ENCODE results near the gene PLOD3.
"Not testable (repeated sequence)": the region's sequence is repeated elsewhere in the genome, so short reads cannot be mapped to it uniquely, and the experiment has no call there.

PLOD3 gene

DNA sequence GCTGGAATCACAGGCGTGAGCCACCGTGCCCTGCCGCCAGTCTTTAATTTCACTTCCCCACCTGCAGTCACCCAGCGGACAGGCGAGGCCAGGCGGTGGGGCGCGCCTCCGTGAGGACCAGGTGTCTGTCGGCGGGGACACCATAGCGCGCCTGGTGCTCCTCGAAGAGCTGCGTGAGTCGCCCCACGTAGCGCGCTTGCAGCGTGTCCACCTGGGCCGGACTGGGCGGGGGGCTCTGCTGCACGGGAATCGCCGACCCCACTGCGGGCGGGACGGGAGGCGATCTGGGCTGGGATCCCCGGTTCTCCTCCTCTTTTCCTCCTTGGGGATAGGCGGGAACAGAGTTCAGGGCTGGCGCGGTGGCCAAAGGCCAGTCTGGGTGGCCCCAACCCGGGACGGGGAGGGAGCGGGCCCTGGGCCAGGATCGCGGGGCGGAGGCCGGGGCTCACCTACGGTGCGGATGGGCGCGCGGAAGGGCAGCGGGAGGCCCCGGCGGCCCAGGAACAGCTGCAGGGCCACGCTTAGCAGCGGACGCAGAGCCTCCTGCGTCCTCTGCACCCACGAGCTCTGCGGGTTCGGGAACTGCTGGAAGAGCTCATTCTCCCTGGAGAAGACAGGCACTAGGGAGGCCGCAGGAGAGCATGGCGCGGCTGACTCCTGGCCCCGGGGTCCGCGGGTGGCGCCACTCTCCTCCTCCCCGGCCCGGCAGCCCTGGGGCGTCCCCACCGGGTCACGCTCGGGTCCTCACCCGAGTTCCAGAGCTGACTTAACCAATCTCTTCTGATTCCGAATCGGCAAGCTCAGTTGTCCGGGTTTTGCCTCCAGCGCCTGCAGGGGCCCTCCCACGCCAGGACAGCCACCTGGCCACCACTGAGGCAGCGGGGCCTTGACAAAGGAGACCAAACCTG is 15.4 kb downstream of the PLOD3 start (continued):
- TF ChIP-seq, protein P1, sequence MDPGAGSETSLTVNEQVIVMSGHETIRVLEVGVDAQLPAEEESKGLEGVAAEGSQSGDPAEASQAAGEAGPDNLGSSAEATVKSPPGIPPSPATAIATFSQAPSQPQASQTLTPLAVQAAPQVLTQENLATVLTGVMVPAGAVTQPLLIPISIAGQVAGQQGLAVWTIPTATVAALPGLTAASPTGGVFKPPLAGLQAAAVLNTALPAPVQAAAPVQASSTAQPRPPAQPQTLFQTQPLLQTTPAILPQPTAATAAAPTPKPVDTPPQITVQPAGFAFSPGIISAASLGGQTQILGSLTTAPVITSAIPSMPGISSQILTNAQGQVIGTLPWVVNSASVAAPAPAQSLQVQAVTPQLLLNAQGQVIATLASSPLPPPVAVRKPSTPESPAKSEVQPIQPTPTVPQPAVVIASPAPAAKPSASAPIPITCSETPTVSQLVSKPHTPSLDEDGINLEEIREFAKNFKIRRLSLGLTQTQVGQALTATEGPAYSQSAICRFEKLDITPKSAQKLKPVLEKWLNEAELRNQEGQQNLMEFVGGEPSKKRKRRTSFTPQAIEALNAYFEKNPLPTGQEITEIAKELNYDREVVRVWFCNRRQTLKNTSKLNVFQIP (CRISPR knock-in tag; IDR thresholded peaks at IDR 0.05; ENCODE audit: borderline replicate concordance, low read depth), result no peak
- no peak for TF ChIP-seq ISL1 (CRISPR knock-in tag; IDR thresholded peaks at IDR 0.05)
- no peak for TF ChIP-seq TCF4 (CRISPR knock-in tag; IDR thresholded peaks at IDR 0.05; ENCODE audit: borderline replicate concordance)
- TF ChIP-seq ZNF70 (CRISPR knock-in tag; IDR thresholded peaks at IDR 0.05), result no peak
- TF ChIP-seq CSDC2 (CRISPR knock-in tag; IDR thresholded peaks at IDR 0.05), result no peak
- TF ChIP-seq OSR1 (CRISPR knock-in tag; IDR thresholded peaks at IDR 0.05), result no peak

DNA sequence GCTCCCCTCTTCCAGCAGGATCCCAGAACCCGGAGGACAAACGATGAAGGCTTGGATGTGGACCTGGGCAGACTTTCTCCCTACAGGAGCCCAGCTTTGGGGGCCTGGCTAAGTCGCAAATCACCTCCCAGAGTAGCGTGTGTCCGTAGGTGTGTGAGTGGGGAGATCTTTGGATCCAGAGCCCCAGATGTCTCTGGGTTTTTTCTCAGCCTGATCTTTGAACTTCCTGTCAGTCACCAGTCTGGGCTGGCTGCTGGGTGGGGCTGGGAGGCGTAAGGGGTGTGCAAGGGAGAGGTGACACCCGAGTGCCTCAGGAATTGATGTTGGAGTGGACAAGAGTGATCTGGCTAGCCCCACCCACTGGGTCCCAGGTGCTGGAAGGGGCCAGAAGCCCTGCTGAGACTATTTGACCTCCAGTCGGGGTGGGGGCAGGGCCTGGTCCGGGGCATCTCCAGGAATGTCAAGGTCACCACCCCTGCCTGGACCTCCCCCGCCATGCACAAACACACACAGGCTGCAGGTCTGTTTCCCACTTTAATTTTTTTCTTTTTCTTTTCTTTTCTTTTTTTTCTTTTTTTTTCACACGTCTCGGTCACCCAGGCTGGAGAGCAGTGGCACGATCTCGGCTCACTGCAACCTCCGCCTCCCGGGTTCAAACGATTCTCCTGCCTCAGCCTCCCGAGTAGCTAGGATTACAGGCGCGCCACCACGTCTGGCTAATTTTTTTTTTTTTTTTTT is 16.4 kb downstream of the PLOD3 start, which contains the start of gene MOGAT3:
TSS of gene MOGAT3 (minus strand) at position 175 of the 738 bp plus-strand sequence. CDS start 182 bp downstream, outside the sequence.
- no peak for ATAC-seq
- TF ChIP-seq, protein P2, sequence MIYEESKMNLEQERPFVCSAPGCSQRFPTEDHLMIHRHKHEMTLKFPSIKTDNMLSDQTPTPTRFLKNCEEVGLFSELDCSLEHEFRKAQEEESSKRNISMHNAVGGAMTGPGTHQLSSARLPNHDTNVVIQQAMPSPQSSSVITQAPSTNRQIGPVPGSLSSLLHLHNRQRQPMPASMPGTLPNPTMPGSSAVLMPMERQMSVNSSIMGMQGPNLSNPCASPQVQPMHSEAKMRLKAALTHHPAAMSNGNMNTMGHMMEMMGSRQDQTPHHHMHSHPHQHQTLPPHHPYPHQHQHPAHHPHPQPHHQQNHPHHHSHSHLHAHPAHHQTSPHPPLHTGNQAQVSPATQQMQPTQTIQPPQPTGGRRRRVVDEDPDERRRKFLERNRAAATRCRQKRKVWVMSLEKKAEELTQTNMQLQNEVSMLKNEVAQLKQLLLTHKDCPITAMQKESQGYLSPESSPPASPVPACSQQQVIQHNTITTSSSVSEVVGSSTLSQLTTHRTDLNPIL (CRISPR knock-in tag; IDR thresholded peaks at IDR 0.05; ENCODE audit: low read depth), result no peak
- TF ChIP-seq ZC3H10 (CRISPR knock-in tag; IDR thresholded peaks at IDR 0.05), result no peak
- TF ChIP-seq GLIS3 (CRISPR knock-in tag; IDR thresholded peaks at IDR 0.05), result no peak
- no peak for TF ChIP-seq SNAI2 (CRISPR knock-in tag; IDR thresholded peaks at IDR 0.05)
- TF ChIP-seq, protein P3, sequence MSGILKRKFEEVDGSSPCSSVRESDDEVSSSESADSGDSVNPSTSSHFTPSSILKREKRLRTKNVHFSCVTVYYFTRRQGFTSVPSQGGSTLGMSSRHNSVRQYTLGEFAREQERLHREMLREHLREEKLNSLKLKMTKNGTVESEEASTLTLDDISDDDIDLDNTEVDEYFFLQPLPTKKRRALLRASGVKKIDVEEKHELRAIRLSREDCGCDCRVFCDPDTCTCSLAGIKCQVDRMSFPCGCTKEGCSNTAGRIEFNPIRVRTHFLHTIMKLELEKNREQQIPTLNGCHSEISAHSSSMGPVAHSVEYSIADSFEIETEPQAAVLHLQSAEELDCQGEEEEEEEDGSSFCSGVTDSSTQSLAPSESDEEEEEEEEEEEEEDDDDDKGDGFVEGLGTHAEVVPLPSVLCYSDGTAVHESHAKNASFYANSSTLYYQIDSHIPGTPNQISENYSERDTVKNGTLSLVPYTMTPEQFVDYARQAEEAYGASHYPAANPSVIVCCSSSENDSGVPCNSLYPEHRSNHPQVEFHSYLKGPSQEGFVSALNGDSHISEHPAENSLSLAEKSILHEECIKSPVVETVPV (CRISPR knock-in tag; IDR thresholded peaks at IDR 0.05), result no peak
- TF ChIP-seq, protein P1 (CRISPR knock-in tag; IDR thresholded peaks at IDR 0.05; ENCODE audit: borderline replicate concordance, low read depth), result no peak
- TF ChIP-seq TOX (CRISPR knock-in tag; IDR thresholded peaks at IDR 0.05; ENCODE audit: borderline replicate concordance), result no peak
- no peak for TF ChIP-seq ZNF70 (CRISPR knock-in tag; IDR thresholded peaks at IDR 0.05)
- TF ChIP-seq, protein P4, sequence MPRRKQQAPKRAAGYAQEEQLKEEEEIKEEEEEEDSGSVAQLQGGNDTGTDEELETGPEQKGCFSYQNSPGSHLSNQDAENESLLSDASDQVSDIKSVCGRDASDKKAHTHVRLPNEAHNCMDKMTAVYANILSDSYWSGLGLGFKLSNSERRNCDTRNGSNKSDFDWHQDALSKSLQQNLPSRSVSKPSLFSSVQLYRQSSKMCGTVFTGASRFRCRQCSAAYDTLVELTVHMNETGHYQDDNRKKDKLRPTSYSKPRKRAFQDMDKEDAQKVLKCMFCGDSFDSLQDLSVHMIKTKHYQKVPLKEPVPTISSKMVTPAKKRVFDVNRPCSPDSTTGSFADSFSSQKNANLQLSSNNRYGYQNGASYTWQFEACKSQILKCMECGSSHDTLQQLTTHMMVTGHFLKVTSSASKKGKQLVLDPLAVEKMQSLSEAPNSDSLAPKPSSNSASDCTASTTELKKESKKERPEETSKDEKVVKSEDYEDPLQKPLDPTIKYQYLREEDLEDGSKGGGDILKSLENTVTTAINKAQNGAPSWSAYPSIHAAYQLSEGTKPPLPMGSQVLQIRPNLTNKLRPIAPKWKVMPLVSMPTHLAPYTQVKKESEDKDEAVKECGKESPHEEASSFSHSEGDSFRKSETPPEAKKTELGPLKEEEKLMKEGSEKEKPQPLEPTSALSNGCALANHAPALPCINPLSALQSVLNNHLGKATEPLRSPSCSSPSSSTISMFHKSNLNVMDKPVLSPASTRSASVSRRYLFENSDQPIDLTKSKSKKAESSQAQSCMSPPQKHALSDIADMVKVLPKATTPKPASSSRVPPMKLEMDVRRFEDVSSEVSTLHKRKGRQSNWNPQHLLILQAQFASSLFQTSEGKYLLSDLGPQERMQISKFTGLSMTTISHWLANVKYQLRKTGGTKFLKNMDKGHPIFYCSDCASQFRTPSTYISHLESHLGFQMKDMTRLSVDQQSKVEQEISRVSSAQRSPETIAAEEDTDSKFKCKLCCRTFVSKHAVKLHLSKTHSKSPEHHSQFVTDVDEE (CRISPR knock-in tag; IDR thresholded peaks at IDR 0.05), result no peak
- no peak for TF ChIP-seq RARB (CRISPR knock-in tag; IDR thresholded peaks at IDR 0.05)
- TF ChIP-seq OSR1 (CRISPR knock-in tag; IDR thresholded peaks at IDR 0.05), result no peak
- no peak for TF ChIP-seq ESRRG (CRISPR knock-in tag; IDR thresholded peaks at IDR 0.05)
- TF ChIP-seq CSDC2 (CRISPR knock-in tag; IDR thresholded peaks at IDR 0.05), result no peak
- TF ChIP-seq PPARA (CRISPR knock-in tag; IDR thresholded peaks at IDR 0.05; ENCODE audit: borderline replicate concordance), result no peak
- TF ChIP-seq ZFP30 (CRISPR knock-in tag; IDR thresholded peaks at IDR 0.05), result no peak
- TF ChIP-seq ARNTL (CRISPR knock-in tag; IDR thresholded peaks at IDR 0.05; ENCODE audit: borderline replicate concordance, low read depth), result no peak

DNA sequence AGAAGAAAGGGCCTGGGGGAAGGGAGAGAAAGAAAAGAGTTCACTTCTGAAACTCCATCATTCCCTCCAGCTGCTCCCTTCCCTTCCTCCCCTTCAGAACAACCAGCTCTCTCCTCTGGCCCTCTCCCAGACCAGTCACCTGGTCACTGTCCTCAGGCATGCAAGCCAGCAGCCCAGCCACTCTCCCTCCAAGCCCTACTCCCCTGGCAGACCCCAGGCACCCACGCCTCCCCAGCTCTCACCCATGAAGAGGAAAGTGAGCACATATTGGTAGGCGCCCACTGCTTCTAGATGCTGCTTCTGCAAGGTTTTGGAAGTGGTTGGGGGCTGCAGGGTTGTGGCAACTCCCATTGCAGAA is 16.9 kb downstream of the PLOD3 start:
- ATAC-seq, result no peak; the same call in 2 of the 3 replicates
- no peak for TF ChIP-seq OSR1 (CRISPR knock-in tag; IDR thresholded peaks at IDR 0.05)

DNA sequence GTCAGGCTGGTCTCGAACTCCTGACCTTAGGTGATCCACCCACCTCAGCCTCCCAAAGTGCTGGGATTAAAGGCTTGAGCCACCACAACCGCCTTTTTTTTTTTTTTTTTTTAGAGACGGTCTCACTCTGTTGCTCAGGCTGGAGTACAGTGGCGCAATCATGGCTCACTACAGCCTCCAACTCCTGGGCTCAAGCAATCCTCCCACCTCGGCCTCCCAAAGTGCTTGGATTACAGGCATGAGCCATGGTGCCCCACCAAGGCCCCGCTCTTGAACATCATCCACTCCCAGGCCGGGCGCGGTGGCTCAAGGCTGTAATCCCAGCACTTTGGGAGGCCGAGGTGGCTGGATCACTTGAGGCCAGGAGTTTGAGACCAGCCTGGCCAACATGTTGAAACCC is 17.9 kb downstream of the PLOD3 start:
- not testable (repeated sequence) for ATAC-seq
